ENCODE results near the gene EGFL7.

Gene EGFL7

GRCh38 chr9:136645352-136645902, 17.3 kb upstream of the EGFL7 start (continued):
- TF ChIP-seq, protein P1, sequence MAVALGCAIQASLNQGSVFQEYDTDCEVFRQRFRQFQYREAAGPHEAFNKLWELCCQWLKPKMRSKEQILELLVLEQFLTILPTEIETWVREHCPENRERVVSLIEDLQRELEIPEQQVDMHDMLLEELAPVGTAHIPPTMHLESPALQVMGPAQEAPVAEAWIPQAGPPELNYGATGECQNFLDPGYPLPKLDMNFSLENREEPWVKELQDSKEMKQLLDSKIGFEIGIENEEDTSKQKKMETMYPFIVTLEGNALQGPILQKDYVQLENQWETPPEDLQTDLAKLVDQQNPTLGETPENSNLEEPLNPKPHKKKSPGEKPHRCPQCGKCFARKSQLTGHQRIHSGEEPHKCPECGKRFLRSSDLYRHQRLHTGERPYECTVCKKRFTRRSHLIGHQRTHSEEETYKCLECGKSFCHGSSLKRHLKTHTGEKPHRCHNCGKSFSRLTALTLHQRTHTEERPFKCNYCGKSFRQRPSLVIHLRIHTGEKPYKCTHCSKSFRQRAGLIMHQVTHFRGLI (tag by site-specific recombination; IDR thresholded peaks at IDR 0.05) = no peak
- TF ChIP-seq ZNF341 (tag by site-specific recombination; IDR thresholded peaks at IDR 0.05; ENCODE audit: low read depth) = no peak

DNA sequence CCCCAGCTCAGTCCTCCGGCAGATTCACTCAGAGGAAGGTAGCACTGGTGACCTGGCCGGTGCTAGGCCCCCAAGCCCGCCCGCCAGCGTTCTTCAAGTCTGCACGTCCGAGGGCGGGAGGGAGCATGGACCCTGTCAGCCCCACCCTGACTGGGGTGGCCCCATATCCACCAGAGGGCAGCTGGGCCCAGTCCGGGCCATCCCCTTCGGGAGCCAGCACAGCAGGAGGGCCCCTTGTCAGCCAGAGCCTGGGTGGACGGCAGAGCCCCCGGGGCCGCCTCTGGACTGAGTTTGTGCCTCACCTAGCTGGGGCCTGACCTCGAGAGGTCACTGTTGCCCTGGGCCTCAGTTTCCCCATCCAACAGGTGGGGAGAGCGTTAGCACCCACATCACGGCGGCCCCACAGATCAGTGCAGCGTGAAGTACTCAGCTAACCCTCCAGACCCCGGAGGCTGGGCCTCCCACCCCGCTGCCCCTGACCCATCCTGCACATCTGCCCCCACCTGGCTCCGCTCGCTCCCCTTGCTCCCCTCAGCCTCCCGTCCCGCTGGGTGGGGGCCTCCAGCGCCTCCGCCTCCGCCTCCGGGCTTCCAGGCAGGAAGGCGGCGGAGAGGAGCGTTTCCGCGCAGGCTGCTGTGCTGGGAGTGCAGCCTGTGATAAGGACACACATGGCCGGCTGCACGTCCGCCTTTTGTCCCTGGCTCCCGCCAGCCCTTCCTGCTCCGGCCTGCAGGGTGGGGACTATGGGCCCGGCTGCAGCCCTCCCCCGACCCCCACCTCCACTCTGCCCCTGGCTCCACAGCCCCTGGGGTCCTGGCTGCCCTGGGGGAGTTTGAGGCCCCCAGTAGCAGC, 16.6 kb upstream of the EGFL7 start:
- ChIA-PET POLR2A (interaction anchor here (0.6 kb wide), 1 partner anchor 38 kb away, joined by 3 read pairs; no protein-coding TSS in a partner anchor), CTCF (interaction anchor here (0.5 to 3.7 kb wide), 4 partner anchors 28 to 189 kb away, joined by 3 to 37 read pairs (median 9); no protein-coding TSS in a partner anchor)
- no peak overlapping the region for H3K27ac ChIP-seq (ENCODE audit: extremely low read depth, low read depth, low read length)
- no peak overlapping the region for H3K4me3 ChIP-seq (ENCODE audit: low read depth, low read length)
- H3K9me3 ChIP-seq (ENCODE audit: control insufficient read depth, insufficient read depth, low read depth, low read length) = no peaks in the 10 kb centered on the region
- no peaks in the 10 kb centered on the region for H3K4me1 ChIP-seq (ENCODE audit: control insufficient read depth, insufficient read depth, low read length)
- H3K36me3 ChIP-seq (ENCODE audit: control insufficient read depth in 2 of 2, insufficient read depth in 1 of 2, low read length in 2 of 2) = no peaks in the 10 kb centered on the region
- TF ChIP-seq SCRT2 (tag by site-specific recombination; IDR thresholded peaks at IDR 0.05) (peak; percentile 43; the same call in 1 of the 2 replicates), ZNF544 (tag by site-specific recombination; IDR thresholded peaks at IDR 0.05) (no peak), SP2 (tag by site-specific recombination; IDR thresholded peaks at IDR 0.05) (0 out of 2 replicates have a peak, but pooled peaks have one; percentile 6), EGR2 (tag by site-specific recombination; IDR thresholded peaks at IDR 0.05; ENCODE audit: low read depth) (peak; percentile 33)

GRCh38 chr9:136646827-136647711, 15.6 kb upstream of the EGFL7 start:
- POLR2A ChIA-PET = no interaction called here
- TF ChIP-seq ZNF600 (tag by site-specific recombination; IDR thresholded peaks at IDR 0.05) = no peak
- TF ChIP-seq, protein P2, sequence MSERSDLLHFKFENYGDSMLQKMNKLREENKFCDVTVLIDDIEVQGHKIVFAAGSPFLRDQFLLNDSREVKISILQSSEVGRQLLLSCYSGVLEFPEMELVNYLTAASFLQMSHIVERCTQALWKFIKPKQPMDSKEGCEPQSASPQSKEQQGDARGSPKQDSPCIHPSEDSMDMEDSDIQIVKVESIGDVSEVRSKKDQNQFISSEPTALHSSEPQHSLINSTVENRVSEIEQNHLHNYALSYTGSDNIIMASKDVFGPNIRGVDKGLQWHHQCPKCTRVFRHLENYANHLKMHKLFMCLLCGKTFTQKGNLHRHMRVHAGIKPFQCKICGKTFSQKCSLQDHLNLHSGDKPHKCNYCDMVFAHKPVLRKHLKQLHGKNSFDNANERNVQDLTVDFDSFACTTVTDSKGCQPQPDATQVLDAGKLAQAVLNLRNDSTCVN (tag by site-specific recombination; optimal IDR thresholded peaks at IDR 0.05) = no peak
- TF ChIP-seq HIC1 (tag by site-specific recombination; IDR thresholded peaks at IDR 0.05) = 0 out of 2 replicates have a peak, but pooled peaks have one; percentile 20
- no peak for TF ChIP-seq PRDM2 (tag by site-specific recombination; IDR thresholded peaks at IDR 0.05; ENCODE audit: borderline replicate concordance)
- no peaks in the 10 kb centered on the region for H3K4me1 ChIP-seq (ENCODE audit: control insufficient read depth, insufficient read depth, low read length)
- CTCF ChIA-PET = interaction anchor here (0.6 to 2.9 kb wide), 3 partner anchors 159 to 169 kb away, joined by 3 to 14 read pairs (median 6); no protein-coding TSS in a partner anchor
- H3K4me3 ChIP-seq (ENCODE audit: low read depth, low read length) = no peak overlapping the region
- H3K9me3 ChIP-seq (ENCODE audit: control insufficient read depth, insufficient read depth, low read depth, low read length) = no peaks in the 10 kb centered on the region
- no peak overlapping the region for H3K27ac ChIP-seq (ENCODE audit: extremely low read depth, low read depth, low read length)
- H3K36me3 ChIP-seq (ENCODE audit: control insufficient read depth in 2 of 2, insufficient read depth in 1 of 2, low read length in 2 of 2) = no peaks in the 10 kb centered on the region; a peak in 1 of 3 replicates

Data from HEK293 (cell line).